Measurements from ENCODE around the gene EXOC4.

Gene EXOC4

DNA sequence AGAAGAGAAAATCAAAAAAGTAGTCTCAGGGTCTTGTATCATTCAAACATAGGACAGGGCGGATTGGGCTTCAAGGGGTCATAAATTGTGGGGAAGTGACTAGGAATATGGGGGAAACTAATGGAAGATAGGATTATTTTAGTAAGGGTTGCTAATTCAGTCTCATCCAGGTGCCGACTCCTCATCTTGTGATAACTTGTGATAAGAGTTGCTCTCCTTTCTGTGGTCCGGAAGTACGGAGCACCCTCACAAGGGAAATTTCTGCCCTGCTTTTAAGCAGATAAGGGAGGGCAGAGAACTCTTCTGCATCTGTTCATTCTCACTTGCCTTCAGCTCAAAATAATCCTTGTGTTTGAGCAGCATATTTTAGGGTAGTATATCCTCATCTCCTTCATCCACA lies 437.9 kb downstream of the EXOC4 start:
- Histone ChIP-seq H2AFZ (ENCODE audit: low read depth, low read length) (no peak overlapping the region), H3K4me3 (ENCODE audit: low read length) (no peak overlapping the region), H3K36me3 (ENCODE audit: insufficient read depth, low read length) (no peaks in the 10 kb centered on the region), H3K27me3 (ENCODE audit: insufficient read depth, low read length) (no peaks in the 10 kb centered on the region), H3K4me1 (ENCODE audit: insufficient read depth, low read length) (peaks cover 2% of the 10 kb centered on the region), H3K9me3 (ENCODE audit: low read length) (no peaks in the 10 kb centered on the region)

GRCh38 chr7:133691727-133692610 lies 439.1 kb downstream of the EXOC4 start:
- Histone ChIP-seq H3K4me1 (ENCODE audit: insufficient read depth, low read length) (peaks cover 2% of the 10 kb centered on the region), H3K9me3 (ENCODE audit: low read length) (no peaks in the 10 kb centered on the region), H3K36me3 (ENCODE audit: insufficient read depth, low read length) (no peaks in the 10 kb centered on the region), H3K4me3 (ENCODE audit: low read length) (no peak overlapping the region), H3K27me3 (ENCODE audit: insufficient read depth, low read length) (no peaks in the 10 kb centered on the region), H2AFZ (ENCODE audit: low read depth, low read length) (no peak overlapping the region)

DNA sequence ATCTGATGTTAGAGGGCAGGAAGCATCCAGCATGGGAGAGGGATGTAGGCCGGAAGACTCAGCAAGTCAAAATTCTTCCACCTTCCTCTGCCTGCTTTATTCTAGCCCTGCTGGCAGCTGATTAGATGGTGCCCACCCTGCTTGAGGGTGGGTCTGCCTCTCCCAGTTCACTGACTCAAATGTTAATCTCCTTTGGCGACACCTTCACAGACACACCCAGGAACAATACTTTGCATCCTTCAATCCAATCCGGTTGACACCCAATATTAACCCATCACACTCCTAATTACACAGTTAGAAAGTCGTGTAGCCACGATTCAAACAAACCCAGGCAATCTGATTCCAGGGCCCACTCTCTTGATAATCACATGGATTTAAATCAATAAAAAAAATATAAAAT lies 440.4 kb downstream of the EXOC4 start:
- no peak overlapping the region for H2AFZ ChIP-seq (ENCODE audit: low read depth, low read length)
- H3K9me3 ChIP-seq (ENCODE audit: low read length), result no peaks in the 10 kb centered on the region
- no peaks in the 10 kb centered on the region for H3K36me3 ChIP-seq (ENCODE audit: insufficient read depth, low read length)
- H3K27me3 ChIP-seq (ENCODE audit: insufficient read depth, low read length), result no peaks in the 10 kb centered on the region
- H3K4me1 ChIP-seq (ENCODE audit: insufficient read depth, low read length), result peaks cover 2% of the 10 kb centered on the region
- H3K4me3 ChIP-seq (ENCODE audit: low read length), result no peak overlapping the region

GRCh38 chr7:133696056-133696455 lies 443.2 kb downstream of the EXOC4 start:
- no peak overlapping the region for H3K4me3 ChIP-seq (ENCODE audit: low read length)
- H3K9me3 ChIP-seq (ENCODE audit: low read length), result no peaks in the 10 kb centered on the region
- H2AFZ ChIP-seq (ENCODE audit: low read depth, low read length), result no peak overlapping the region
- no peaks in the 10 kb centered on the region for H3K36me3 ChIP-seq (ENCODE audit: insufficient read depth, low read length)
- no peaks in the 10 kb centered on the region for H3K27me3 ChIP-seq (ENCODE audit: insufficient read depth, low read length)
- H3K4me1 ChIP-seq (ENCODE audit: insufficient read depth, low read length), result no peaks in the 10 kb centered on the region

GRCh38 chr7:133697585-133697984 lies 444.7 kb downstream of the EXOC4 start:
- H3K36me3 ChIP-seq (ENCODE audit: insufficient read depth, low read length), result no peaks in the 10 kb centered on the region
- H3K4me1 ChIP-seq (ENCODE audit: insufficient read depth, low read length), result no peaks in the 10 kb centered on the region
- H2AFZ ChIP-seq (ENCODE audit: low read depth, low read length), result no peak overlapping the region
- H3K27me3 ChIP-seq (ENCODE audit: insufficient read depth, low read length), result no peaks in the 10 kb centered on the region
- H3K4me3 ChIP-seq (ENCODE audit: low read length), result no peak overlapping the region
- H3K9me3 ChIP-seq (ENCODE audit: low read length), result no peaks in the 10 kb centered on the region

DNA sequence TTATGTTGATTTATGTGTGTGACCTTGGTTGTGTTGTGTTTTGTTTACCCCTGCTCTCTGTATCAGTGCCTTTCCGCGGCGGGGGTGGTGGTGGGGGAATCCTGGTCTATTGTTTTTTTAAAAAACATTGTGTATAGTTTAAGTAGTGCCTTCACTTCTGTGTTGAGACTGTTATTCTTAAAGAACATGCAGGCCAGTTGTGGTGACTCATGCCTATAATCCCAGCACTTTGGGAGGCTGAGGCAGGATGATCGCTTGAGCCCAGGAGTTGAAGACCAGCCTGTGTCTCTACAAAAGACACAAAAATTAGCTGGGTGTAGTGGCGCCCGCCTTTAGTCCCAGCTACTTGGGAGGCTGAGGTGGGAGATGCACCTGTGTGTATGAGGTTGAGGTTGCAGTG lies 445.2 kb downstream of the EXOC4 start:
- Histone ChIP-seq H3K36me3 (ENCODE audit: insufficient read depth, low read length) (no peaks in the 10 kb centered on the region), H3K27me3 (ENCODE audit: insufficient read depth, low read length) (no peaks in the 10 kb centered on the region), H3K4me3 (ENCODE audit: low read length) (no peak overlapping the region), H3K4me1 (ENCODE audit: insufficient read depth, low read length) (no peaks in the 10 kb centered on the region), H2AFZ (ENCODE audit: low read depth, low read length) (no peak overlapping the region), H3K9me3 (ENCODE audit: low read length) (no peaks in the 10 kb centered on the region)

GRCh38 chr7:133699386-133699785 lies 446.5 kb downstream of the EXOC4 start:
- H3K4me3 ChIP-seq (ENCODE audit: low read length), result no peak overlapping the region
- H3K9me3 ChIP-seq (ENCODE audit: low read length), result no peaks in the 10 kb centered on the region
- H3K36me3 ChIP-seq (ENCODE audit: insufficient read depth, low read length), result no peaks in the 10 kb centered on the region

DNA sequence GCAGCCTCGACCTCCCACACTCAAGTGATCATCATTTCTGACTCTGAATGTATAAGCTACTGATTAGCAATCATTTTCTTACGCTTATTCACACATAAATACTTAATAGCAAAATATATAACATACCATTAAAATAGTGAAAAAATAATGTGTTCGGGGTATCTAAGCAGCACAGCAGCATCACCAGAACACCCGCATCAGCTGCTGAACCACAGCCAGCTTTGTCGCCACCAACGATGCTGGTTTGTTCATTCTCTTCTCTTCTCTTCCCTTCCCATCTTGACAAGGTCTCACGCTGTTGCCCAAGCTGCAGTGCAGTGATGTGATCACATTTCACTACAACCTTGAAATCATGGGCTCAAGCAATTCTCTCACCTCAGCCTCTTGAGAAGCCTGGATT lies 449.2 kb downstream of the EXOC4 start:
- Histone ChIP-seq H3K4me3 (ENCODE audit: low read length) (no peak overlapping the region), H2AFZ (ENCODE audit: low read depth, low read length) (no peak overlapping the region)

More at GRCh38 chr7:133699386-133699785, 446.5 kb downstream of the EXOC4 start:
- Histone ChIP-seq H3K4me1 (ENCODE audit: insufficient read depth, low read length) (no peaks in the 10 kb centered on the region), H2AFZ (ENCODE audit: low read depth, low read length) (no peak overlapping the region), H3K27me3 (ENCODE audit: insufficient read depth, low read length) (no peaks in the 10 kb centered on the region)

GRCh38 chr7:133702960-133703359 lies 450.1 kb downstream of the EXOC4 start:
- H3K4me1 ChIP-seq (ENCODE audit: insufficient read depth, low read length), result no peaks in the 10 kb centered on the region

More for the DNA sequence above, 449.2 kb downstream of the EXOC4 start:
- H3K36me3 ChIP-seq (ENCODE audit: insufficient read depth, low read length), result no peaks in the 10 kb centered on the region
- no peaks in the 10 kb centered on the region for H3K27me3 ChIP-seq (ENCODE audit: insufficient read depth, low read length)
- no peaks in the 10 kb centered on the region for H3K9me3 ChIP-seq (ENCODE audit: low read length)
- H3K4me1 ChIP-seq (ENCODE audit: insufficient read depth, low read length), result no peaks in the 10 kb centered on the region

DNA sequence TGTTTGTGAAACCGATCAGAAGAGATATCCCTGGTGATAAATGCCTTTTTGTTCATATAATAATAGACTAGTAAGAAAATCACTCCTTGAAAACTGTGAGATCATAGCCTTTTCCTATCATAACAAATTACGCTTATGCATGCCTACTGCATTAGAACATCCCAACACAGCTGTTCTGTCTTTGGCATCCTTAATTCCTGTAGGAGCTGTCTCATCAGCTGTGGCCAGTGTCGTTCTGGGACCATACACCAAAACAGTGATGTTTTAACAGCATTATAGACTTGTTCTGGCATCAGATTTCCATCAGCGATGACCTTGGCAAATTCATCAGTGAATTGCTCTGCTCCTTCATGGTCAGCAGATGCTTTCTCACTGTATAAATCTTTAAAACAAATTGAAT lies 450.7 kb downstream of the EXOC4 start:
- no peaks in the 10 kb centered on the region for H3K27me3 ChIP-seq (ENCODE audit: insufficient read depth, low read length)
- H2AFZ ChIP-seq (ENCODE audit: low read depth, low read length), result no peak overlapping the region
- no peaks in the 10 kb centered on the region for H3K4me1 ChIP-seq (ENCODE audit: insufficient read depth, low read length)
- no peak overlapping the region for H3K4me3 ChIP-seq (ENCODE audit: low read length)
- H3K9me3 ChIP-seq (ENCODE audit: low read length), result no peaks in the 10 kb centered on the region
- no peaks in the 10 kb centered on the region for H3K36me3 ChIP-seq (ENCODE audit: insufficient read depth, low read length)

More at GRCh38 chr7:133702960-133703359, 450.1 kb downstream of the EXOC4 start:
- Histone ChIP-seq H3K27me3 (ENCODE audit: insufficient read depth, low read length) (no peaks in the 10 kb centered on the region), H3K36me3 (ENCODE audit: insufficient read depth, low read length) (no peaks in the 10 kb centered on the region), H2AFZ (ENCODE audit: low read depth, low read length) (no peak overlapping the region), H3K4me3 (ENCODE audit: low read length) (no peak overlapping the region), H3K9me3 (ENCODE audit: low read length) (no peaks in the 10 kb centered on the region)

DNA sequence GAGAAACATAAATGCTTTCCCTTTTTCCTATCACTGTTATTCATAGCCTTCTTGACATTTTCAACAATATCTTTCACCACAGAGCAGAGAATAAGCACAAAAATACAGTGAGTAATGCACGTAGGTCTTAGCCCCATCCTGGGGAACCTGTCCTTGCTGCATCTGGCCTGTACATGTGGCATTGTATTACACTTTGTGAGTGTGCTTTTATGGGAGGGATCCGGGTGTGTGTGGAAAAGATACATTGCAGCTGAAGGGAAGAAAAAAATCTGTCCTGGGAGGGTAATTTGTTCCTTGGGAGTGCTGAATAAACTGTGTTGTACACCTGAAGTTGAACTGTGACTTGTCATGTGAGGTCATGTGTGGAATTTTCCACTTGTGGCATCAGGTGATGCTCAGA lies 451.6 kb downstream of the EXOC4 start:
- Histone ChIP-seq H3K4me3 (ENCODE audit: low read length) (no peak overlapping the region), H3K4me1 (ENCODE audit: insufficient read depth, low read length) (no peaks in the 10 kb centered on the region), H2AFZ (ENCODE audit: low read depth, low read length) (no peak overlapping the region), H3K36me3 (ENCODE audit: insufficient read depth, low read length) (no peaks in the 10 kb centered on the region), H3K9me3 (ENCODE audit: low read length) (no peaks in the 10 kb centered on the region), H3K27me3 (ENCODE audit: insufficient read depth, low read length) (no peaks in the 10 kb centered on the region)

DNA sequence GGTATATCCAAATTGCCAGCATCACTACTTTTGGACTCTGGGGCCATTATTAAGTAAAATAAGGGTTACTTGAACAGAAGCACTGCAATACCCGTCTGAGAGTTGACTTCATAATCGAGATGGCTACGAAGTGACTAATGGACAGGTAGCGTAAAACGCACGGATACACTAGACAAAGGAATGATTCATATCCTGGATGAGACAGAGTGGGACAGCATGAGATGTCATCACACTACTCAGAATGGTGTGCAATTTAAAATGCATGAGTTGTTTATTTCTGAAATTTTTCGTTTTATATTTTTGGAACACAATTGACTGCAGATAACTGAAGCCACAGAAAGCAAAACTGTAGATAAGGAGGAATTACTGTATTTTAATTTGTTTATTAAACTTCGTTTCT lies 452.7 kb downstream of the EXOC4 start:
- H3K27me3 ChIP-seq (ENCODE audit: insufficient read depth, low read length), result no peaks in the 10 kb centered on the region
- no peaks in the 10 kb centered on the region for H3K9me3 ChIP-seq (ENCODE audit: low read length)
- no peak overlapping the region for H2AFZ ChIP-seq (ENCODE audit: low read depth, low read length)
- no peaks in the 10 kb centered on the region for H3K36me3 ChIP-seq (ENCODE audit: insufficient read depth, low read length)
- no peaks in the 10 kb centered on the region for H3K4me1 ChIP-seq (ENCODE audit: insufficient read depth, low read length)
- H3K4me3 ChIP-seq (ENCODE audit: low read length), result no peak overlapping the region

DNA sequence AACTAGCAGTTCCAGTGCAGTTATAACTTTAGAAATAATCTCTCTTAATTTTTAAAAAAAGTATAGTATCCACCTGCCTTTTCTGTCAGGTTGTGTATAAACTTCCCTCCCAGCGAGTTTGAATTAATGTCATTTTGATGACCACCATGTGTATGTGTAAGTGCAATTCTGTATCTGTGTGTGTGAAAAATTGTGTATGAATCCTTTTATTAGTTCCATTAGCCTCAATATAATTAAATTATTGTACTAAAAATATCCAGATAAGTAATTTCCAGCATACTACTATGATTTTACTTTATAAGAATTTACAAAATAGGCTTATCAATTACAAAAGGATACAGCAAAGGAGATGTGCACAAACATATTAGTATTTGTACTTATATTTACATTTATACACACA lies 453.1 kb downstream of the EXOC4 start:
- Histone ChIP-seq H3K9me3 (ENCODE audit: low read length) (no peaks in the 10 kb centered on the region), H3K4me1 (ENCODE audit: insufficient read depth, low read length) (no peaks in the 10 kb centered on the region), H3K36me3 (ENCODE audit: insufficient read depth, low read length) (no peaks in the 10 kb centered on the region), H3K4me3 (ENCODE audit: low read length) (no peak overlapping the region), H2AFZ (ENCODE audit: low read depth, low read length) (no peak overlapping the region), H3K27me3 (ENCODE audit: insufficient read depth, low read length) (no peaks in the 10 kb centered on the region)
